ENCODE results near the gene SEMA4F. TPM values are rescaled to one million over a fixed set of nuclear protein-coding genes. Genes with fewer than 3 reads are reported as not detected.

SEMA4F gene
- total RNA-seq, 2 experiments from 2014 or later, result 2.3 to 3.3 TPM

DNA sequence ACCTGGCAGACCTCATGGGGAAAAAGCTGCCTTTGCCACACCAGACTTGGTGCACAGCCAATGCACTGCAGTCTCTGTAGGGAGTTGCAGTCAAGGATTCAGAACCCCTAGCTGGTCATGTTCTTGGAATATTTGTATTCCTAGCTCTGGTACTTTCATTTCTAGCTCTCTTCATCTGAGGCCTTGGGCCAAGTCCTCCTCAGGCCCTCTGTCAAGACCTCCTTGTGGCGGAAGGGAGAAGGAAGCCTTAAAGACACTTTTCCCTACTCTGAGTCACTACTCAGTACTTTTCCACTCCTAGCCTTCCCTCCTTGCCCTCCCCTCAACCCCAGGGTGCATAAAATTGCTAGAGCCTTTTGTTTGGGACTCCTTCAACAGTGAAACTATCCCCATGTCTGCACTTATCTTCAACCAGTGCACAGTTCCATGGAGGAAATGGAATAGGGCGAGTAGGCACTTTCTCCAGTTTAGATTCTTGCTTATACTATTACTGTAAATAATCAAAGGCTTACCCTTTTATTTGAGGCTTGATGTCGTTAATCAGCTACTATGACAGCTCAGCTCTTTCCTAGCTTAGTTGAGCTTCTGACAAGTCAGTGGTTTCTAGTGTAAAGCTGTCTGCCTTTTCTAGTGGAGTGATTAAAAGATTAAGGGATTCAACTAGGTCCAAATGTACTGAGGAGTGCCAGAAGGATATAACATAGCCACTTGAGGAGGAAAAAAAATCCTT is 21.7 kb upstream of the SEMA4F start:
- no peaks in the 10 kb centered on the region for H3K4me1 ChIP-seq (ENCODE audit: insufficient read depth, low read length, poor library complexity, severe bottlenecking)
- no TSS peak for BruUV-seq (replicated peaks)
- CTCF ChIA-PET (ENCODE audit: unreplicated experiment), result no interaction called here
- TF ChIP-seq, protein P1, sequence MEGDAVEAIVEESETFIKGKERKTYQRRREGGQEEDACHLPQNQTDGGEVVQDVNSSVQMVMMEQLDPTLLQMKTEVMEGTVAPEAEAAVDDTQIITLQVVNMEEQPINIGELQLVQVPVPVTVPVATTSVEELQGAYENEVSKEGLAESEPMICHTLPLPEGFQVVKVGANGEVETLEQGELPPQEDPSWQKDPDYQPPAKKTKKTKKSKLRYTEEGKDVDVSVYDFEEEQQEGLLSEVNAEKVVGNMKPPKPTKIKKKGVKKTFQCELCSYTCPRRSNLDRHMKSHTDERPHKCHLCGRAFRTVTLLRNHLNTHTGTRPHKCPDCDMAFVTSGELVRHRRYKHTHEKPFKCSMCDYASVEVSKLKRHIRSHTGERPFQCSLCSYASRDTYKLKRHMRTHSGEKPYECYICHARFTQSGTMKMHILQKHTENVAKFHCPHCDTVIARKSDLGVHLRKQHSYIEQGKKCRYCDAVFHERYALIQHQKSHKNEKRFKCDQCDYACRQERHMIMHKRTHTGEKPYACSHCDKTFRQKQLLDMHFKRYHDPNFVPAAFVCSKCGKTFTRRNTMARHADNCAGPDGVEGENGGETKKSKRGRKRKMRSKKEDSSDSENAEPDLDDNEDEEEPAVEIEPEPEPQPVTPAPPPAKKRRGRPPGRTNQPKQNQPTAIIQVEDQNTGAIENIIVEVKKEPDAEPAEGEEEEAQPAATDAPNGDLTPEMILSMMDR (conservative IDR thresholded peaks at IDR 0.05; ENCODE audit: low read length), result no peak
- TF ChIP-seq EZH2phosphoT487 (IDR thresholded peaks at IDR 0.05; ENCODE audit: borderline replicate concordance, low read depth, low read length), result no peak
- H2AFZ ChIP-seq (ENCODE audit: low read length), result no peak overlapping the region
- H3K27ac ChIP-seq (ENCODE audit: low read depth, low read length, poor library complexity, severe bottlenecking), result no peak overlapping the region
- H3K4me2 ChIP-seq (ENCODE audit: low read length), result no peak overlapping the region
- no peaks in the 10 kb centered on the region for H3K79me2 ChIP-seq (ENCODE audit: insufficient read depth, low read depth, low read length)
- no peaks in the 10 kb centered on the region for H3K36me3 ChIP-seq (ENCODE audit: insufficient read depth, low read length)
- POLR2A ChIA-PET, result interaction anchor here (0.7 to 1.5 kb wide), 3 partner anchors 9 to 43 kb away, joined by 3 to 4 read pairs (median 3); partner anchors contain the start of gene SEMA4F
- H3K9me2 ChIP-seq (ENCODE audit: insufficient read depth, low read length), result no peaks in the 10 kb centered on the region
- no peak for DNase-seq (ENCODE audit: low spot score)
- H3K9me3 ChIP-seq (ENCODE audit: low read length), result no peaks in the 10 kb centered on the region
- no peaks in the 10 kb centered on the region for H4K20me1 ChIP-seq (ENCODE audit: insufficient read depth, low read length)
- no peak overlapping the region for H3K4me3 ChIP-seq (ENCODE audit: low read depth, low read length, poor library complexity, severe bottlenecking)
- intact Hi-C loops (cut with micrococcal nuclease; ENCODE audit: unreplicated experiment), result no loop called here

DNA sequence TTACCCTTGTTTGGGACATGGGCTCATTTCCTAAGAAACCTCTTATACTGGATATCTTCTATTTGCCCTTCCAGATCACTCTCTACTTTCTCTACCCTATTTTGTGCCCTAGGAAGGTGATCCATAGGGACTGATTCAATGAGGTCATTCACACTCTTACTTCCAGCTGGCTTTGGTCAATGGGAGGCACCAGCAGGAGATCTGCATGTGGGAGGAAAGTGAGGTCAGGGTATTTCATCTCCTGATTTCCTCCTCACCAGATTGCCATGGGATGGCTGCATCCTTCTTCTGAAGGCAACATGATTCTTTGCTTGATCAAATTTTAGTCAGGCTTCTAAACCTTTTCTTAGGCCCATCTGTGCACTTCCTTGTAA is 21.1 kb upstream of the SEMA4F start:
- H3K4me2 ChIP-seq (ENCODE audit: low read length), result no peak overlapping the region
- TF ChIP-seq, protein P1 (conservative IDR thresholded peaks at IDR 0.05; ENCODE audit: low read length), result no peak
- TF ChIP-seq EZH2phosphoT487 (IDR thresholded peaks at IDR 0.05; ENCODE audit: borderline replicate concordance, low read depth, low read length), result no peak
- POLR2A ChIA-PET, result no interaction called here
- intact Hi-C loops (cut with micrococcal nuclease; ENCODE audit: unreplicated experiment), result no loop called here
- H3K4me3 ChIP-seq (ENCODE audit: low read depth, low read length, poor library complexity, severe bottlenecking), result no peak overlapping the region
- H3K9me2 ChIP-seq (ENCODE audit: insufficient read depth, low read length), result no peaks in the 10 kb centered on the region
- no TSS peak for BruUV-seq (replicated peaks)
- H3K36me3 ChIP-seq (ENCODE audit: insufficient read depth, low read length), result no peaks in the 10 kb centered on the region
- no peaks in the 10 kb centered on the region for H3K9me3 ChIP-seq (ENCODE audit: low read length)
- no peaks in the 10 kb centered on the region for H4K20me1 ChIP-seq (ENCODE audit: insufficient read depth, low read length)
- no peak overlapping the region for H2AFZ ChIP-seq (ENCODE audit: low read length)
- no peaks in the 10 kb centered on the region for H3K79me2 ChIP-seq (ENCODE audit: insufficient read depth, low read depth, low read length)
- DNase-seq (ENCODE audit: low spot score), result no peak
- no peak overlapping the region for H3K27ac ChIP-seq (ENCODE audit: low read depth, low read length, poor library complexity, severe bottlenecking)
- no peaks in the 10 kb centered on the region for H3K4me1 ChIP-seq (ENCODE audit: insufficient read depth, low read length, poor library complexity, severe bottlenecking)
- CTCF ChIA-PET (ENCODE audit: unreplicated experiment), result no interaction called here

DNA sequence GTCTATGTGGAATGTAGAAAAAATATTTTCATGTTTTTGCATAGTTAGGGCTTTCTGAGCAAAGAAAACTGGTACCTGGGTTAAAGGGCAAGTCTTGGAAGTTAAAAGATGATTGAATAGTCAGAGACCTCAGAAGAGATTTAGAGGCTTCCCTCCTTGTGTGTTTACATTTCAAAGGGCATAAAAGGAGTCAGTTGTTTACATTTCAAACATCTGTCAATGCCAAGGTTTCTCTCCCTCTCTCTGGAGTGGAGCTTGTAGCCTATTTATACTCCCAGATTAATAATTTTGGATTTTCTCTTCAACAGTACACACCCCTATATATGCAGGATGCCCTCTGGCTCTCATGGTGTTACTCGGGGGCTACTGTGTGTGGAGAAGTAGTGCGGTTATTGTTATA is 14.5 kb upstream of the SEMA4F start:
- Histone ChIP-seq H3K4me1 (ENCODE audit: insufficient read depth, low read length, poor library complexity, severe bottlenecking) (no peaks in the 10 kb centered on the region), H3K36me3 (ENCODE audit: insufficient read depth, low read length) (no peaks in the 10 kb centered on the region), H2AFZ (ENCODE audit: low read length) (no peak overlapping the region), H3K27ac (ENCODE audit: low read depth, low read length, poor library complexity, severe bottlenecking) (no peak overlapping the region), H3K9me2 (ENCODE audit: insufficient read depth, low read length) (no peaks in the 10 kb centered on the region), H3K4me2 (ENCODE audit: low read length) (no peak overlapping the region), H3K79me2 (ENCODE audit: insufficient read depth, low read depth, low read length) (no peaks in the 10 kb centered on the region), H3K9me3 (ENCODE audit: low read length) (no peaks in the 10 kb centered on the region), H3K4me3 (ENCODE audit: low read depth, low read length, poor library complexity, severe bottlenecking) (no peak overlapping the region), H4K20me1 (ENCODE audit: insufficient read depth, low read length) (no peaks in the 10 kb centered on the region)
- no TSS peak for BruUV-seq (replicated peaks)
- no peak for TF ChIP-seq EZH2phosphoT487 (IDR thresholded peaks at IDR 0.05; ENCODE audit: borderline replicate concordance, low read depth, low read length)
- TF ChIP-seq, protein P1 (conservative IDR thresholded peaks at IDR 0.05; ENCODE audit: low read length), result no peak
- no peak for DNase-seq (ENCODE audit: low spot score)
- CTCF ChIA-PET (ENCODE audit: unreplicated experiment), result no interaction called here
- POLR2A ChIA-PET, result interaction anchor here (1.2 kb wide), 1 partner anchor 37 kb away, joined by 3 read pairs; no protein-coding TSS in a partner anchor
- intact Hi-C loops (cut with micrococcal nuclease; ENCODE audit: unreplicated experiment), result no loop called here
